NCI-H128 (cell line): ENCODE results near the gene ALPG.
"Not testable (repeated sequence)": the region's sequence is repeated elsewhere in the genome, so short reads cannot be mapped to it uniquely, and the experiment has no call there.

Experiments
- DNase-seq: peaks from one replicate; lab custom pipeline; 2025; ENCODE audit not compliant: unreplicated experiment; lab: John Stamatoyannopoulos, UW

The ALPG gene

GRCh38 chr2:232418466-232419244, 12.0 kb downstream of the ALPG start:
- no peak for DNase-seq

DNA sequence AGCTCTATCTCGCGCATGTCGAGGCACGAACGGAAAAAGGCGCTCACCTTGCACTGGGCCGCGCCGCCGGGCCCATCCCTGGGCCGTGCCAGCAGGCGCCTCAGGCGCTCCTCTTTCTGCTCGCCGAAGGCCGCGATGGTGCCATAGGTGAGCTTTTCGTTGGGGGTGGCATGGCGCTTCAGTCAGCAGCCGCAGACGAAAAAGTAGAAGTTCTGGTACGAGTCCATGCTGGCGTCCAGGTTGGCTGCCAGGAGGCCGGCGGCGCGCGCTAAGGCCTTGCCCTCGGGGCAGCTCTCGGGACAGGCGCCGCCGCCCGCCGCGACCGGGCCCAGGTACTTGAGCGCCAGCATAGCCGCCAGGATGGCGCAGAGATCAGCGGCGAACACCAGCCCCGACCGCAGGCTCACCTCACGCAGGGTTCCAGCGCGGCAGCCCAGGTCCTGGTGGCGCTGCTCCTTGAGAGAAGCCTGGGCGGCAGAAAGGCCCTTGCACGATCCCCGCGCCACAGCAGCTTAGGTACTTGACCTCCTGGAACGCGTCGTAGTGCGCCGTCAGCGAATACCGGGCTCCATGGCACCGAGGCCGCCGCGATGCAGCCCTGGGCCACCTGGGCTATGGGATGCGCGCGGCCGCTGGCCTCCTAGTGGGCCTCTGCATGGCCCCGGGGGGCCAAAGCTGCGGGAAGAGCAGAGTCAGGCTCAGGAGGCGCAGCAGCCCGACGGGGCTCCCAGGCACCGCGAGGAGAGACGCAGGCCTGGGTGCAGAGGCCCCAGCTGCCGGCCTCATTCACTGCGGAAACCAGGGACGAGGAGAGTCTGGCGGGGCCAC, 12.8 kb downstream of the ALPG start:
- no peak for DNase-seq

DNA sequence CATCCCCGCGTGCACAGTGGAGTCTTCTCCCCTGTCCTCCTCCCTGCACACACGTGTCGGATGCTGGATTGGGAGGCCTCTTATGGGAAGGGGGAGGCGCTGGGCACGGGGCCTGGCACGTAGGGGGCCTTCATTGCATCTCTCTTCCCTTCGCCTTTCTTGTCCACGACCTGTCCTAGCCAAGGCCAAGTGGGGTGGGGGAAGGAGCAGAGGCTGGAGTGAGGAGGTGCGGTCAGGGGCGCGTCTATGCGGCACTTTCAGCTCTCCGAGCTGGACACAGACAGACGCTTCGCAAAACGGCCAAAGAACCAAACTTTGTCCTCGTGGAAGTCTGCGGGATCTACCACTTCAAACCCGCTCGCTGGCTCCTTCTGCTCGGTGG, 13.4 kb downstream of the ALPG start:
- no peak for DNase-seq

- no peak for DNase-seq
Observed at GRCh38 chr2:232420463-232421188, 14.0 kb downstream of the ALPG start.

DNA sequence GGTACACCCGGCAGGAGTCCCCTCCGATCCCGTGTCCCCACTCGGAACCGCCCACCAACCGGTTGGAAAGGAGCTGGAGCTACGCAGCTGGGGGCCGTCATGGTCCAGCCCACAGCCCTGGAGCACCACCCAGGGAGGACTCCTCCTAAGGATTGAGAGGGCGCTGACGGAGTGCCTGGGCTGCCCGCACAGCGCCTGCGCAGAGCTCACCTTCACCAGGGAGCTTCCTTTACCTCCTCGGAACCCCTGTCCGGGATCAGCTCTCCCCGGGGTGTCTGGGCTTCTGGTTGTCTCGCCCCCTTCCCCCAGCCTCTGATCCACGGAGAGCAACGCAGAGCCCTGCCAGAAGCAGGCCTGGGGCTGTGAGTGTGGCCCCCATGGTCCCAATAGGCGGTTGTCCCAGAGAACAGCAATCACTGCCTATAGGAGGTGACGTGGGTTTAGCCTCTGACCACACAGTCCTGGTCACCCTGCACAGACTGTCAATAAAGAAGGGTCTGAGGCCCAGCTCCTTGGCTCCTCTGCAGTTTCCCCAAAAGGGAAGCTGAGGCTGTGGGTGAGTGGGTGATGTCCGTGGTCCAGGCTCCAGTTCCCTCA, 14.6 kb downstream of the ALPG start:
- DNase-seq, result no peak

DNA sequence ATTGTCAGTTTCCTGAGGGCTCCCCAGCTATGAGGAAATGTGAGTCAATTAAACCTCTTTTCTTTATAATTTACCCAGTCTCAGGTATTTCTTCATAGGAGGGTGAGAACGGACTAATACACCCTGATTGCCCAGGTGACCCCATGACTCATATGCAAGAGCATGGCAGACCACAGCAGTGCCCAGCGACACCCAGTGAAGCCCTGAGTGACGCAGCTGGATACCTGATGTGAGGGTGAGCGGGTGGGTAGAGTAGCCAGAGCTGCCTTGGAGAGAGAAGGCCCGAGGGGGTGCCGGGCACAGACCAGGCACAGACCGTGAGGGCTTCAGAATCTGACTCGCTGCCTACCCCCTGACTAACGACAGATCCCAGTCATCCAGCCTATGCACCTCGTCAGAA, 15.4 kb downstream of the ALPG start:
- no peak for DNase-seq

DNA sequence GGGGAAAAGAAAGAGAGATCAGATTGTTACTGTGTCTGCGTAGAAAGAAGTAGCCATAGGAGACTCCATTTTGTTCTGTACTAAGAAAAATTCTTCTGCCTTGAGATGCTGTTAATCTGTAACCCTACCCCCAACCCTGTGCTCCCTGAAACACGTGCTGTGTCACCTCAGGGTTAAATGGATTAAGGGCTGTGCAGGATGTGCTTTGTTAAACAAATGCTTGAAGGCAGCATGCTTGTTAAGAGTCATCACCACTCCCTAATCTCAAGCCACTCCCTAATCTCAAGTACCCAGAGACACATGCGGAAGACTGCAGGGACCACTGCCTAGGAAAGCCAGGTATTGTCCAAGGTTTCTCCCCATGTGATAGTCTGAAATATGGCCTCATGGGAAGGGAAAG, 16.4 kb downstream of the ALPG start:
- DNase-seq, result not testable (repeated sequence)

GRCh38 chr2:232423407-232423806, 16.8 kb downstream of the ALPG start:
- DNase-seq, result not testable (repeated sequence)

- no peak for DNase-seq
Observed at GRCh38 chr2:232431705-232432590, 25.3 kb downstream of the ALPG start.

GRCh38 chr2:232432598-232433184, 26.0 kb downstream of the ALPG start:
- DNase-seq, result no peak

- not testable (repeated sequence) for DNase-seq
Observed at GRCh38 chr2:232433622-232434021, 27.0 kb downstream of the ALPG start.

- DNase-seq, result no peak
Observed at GRCh38 chr2:232434091-232434490, 27.4 kb downstream of the ALPG start.

- no peak for DNase-seq
Observed at GRCh38 chr2:232434563-232435374, 28.1 kb downstream of the ALPG start.

GRCh38 chr2:232435375-232435648, 28.7 kb downstream of the ALPG start:
- no peak for DNase-seq

DNA sequence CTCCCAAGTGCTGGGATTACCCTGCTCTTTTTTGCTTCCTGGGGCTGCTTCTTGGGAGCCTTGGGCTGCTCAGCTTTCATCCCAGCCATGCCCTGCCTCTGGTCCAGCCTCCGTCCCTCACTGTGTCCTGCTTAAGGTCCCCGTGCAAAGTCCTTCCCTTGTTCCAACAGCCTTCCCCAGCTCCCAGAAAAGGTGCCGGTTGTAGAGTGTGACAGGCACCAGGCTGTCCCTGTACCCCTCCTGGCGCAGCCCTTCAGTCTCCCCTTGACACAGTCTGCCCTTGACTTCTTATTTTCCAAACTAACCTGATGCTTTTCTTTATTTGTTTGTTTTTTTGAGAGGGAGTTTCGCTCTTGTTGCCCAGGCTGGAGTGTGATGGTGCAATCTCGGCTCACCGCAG, 29.2 kb downstream of the ALPG start:
- no peak for DNase-seq

DNA sequence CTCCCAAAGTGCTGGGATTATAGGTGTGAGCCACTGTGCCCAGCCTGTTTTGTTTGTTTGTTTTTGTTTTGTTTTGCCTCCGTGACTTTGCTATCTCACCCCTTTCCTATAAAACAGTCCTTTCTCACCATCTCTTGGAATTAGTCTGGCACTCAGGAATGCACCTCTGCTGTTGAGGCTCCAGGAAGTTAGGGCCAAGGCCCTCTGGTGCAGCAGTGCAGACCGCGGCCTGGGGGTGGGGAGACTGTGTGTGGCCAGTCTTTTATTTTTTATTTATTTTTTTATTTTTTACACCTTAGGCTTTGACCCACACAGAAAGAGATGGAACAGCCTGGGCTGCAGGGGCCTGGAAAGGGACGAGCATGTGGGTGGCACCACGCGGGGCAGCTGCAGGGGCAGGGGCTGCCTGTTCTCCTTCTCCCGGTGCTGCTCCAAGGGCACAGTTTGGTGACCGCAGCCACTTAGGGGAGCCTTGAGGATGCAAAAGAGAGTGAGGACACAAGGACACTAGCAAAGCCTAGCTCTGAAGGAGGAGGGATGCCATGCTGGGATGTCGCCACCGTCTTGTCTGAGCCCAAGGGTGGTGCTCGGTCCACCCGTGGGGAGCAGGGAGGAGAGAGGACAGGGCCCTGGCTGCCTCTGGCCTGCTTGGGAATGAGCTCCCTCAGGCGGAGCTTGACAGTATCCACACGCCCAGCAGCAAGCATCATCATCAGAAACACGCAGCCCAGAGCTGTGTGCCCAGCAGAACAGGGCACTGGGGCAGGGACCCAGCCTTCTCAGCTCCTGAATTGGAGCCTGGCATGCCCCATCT, 29.9 kb downstream of the ALPG start:
- DNase-seq, result no peak

GRCh38 chr2:232437195-232437571, 30.5 kb downstream of the ALPG start:
- DNase-seq, result no peak

GRCh38 chr2:232438091-232438490, 31.4 kb downstream of the ALPG start:
- DNase-seq, result no peak
